HepG2 (cell line): Measurements from ENCODE around the gene SIRT7. TPM values are rescaled to one million over a fixed set of nuclear protein-coding genes. Genes with fewer than 3 reads are reported as not detected.

Experiments
- HNF1B ChIP-seq: sonication (generic); formaldehyde crosslinking; IDR thresholded peaks from 2 replicates; pipeline ENCODE4 v1.5.1; 2020; ENCODE audit warnings: mild to moderate bottlenecking, moderate library complexity, missing genetic modification reagents
- HNF4G ChIP-seq, 2 experiments: sonication (generic) in 1 of 2; formaldehyde crosslinking in 1 of 2; IDR thresholded peaks; 2 replicates each; pipeline versions ENCODE4 v1.4.0 to v1.6.1; 2011 to 2020; ENCODE audit warnings: borderline replicate concordance in 2 of 2, low read depth in 2 of 2, mild to moderate bottlenecking in 2 of 2, low read length in 1 of 2, missing genetic modification reagents in 1 of 2, moderate library complexity in 1 of 2
- KDM2A ChIP-seq: sonication (generic); formaldehyde crosslinking; IDR thresholded peaks from 2 replicates; pipeline ENCODE4 v1.4.0; 2020; ENCODE audit warnings: low read depth, missing genetic modification reagents, borderline replicate concordance
- MIER3 ChIP-seq: IDR thresholded peaks from 2 replicates; pipeline ENCODE4 v1.6.1; 2016; ENCODE audit warnings: missing compliant biosample characterization, borderline replicate concordance
- NFIB ChIP-seq: sonication (generic); formaldehyde crosslinking; IDR thresholded peaks from 2 replicates; pipeline ENCODE4 v1.9.0; 2021; ENCODE audit warnings: missing genetic modification reagents, mild to moderate bottlenecking, borderline replicate concordance
- NR2C2 ChIP-seq: sonication (generic); formaldehyde crosslinking; IDR thresholded peaks from 2 replicates; pipeline ENCODE4 v1.4.0; 2020; ENCODE audit warnings: missing genetic modification reagents, mild to moderate bottlenecking, moderate library complexity, borderline replicate concordance
- PAF1 ChIP-seq: IDR thresholded peaks from 2 replicates; pipeline ENCODE4 v1.6.1; 2016; ENCODE audit warnings: missing genetic modification reagents, missing compliant biosample characterization
- SIN3A ChIP-seq: IDR thresholded peaks from 2 replicates; pipeline ENCODE4 v1.6.1; 2011; ENCODE audit warnings: low read depth, mild to moderate bottlenecking, control low read depth, low read length, borderline replicate concordance
- SNAPC4 ChIP-seq: sonication (generic); formaldehyde crosslinking; IDR thresholded peaks from 2 replicates; pipeline ENCODE4 v1.4.0; 2020; ENCODE audit warnings: mild to moderate bottlenecking, missing genetic modification reagents
- TRAFD1 ChIP-seq: sonication (generic); formaldehyde crosslinking; IDR thresholded peaks from 2 replicates; pipeline ENCODE4 v1.5.1; 2020; ENCODE audit warnings: missing genetic modification reagents, mild to moderate bottlenecking, borderline replicate concordance
- ZNF281 ChIP-seq: sonication (generic); formaldehyde crosslinking; IDR thresholded peaks from 2 replicates; pipeline ENCODE4 v1.4.0; 2020; ENCODE audit warnings: missing genetic modification reagents, borderline replicate concordance
- ZNF563 ChIP-seq: sonication (generic); formaldehyde crosslinking; IDR thresholded peaks from 2 replicates; pipeline ENCODE4 v1.8.0; 2022; ENCODE audit warnings: mild to moderate bottlenecking, moderate library complexity, missing genetic modification reagents
- ZNF570 ChIP-seq: sonication (generic); formaldehyde crosslinking; IDR thresholded peaks from 2 replicates; pipeline ENCODE4 v1.4.0; 2020; ENCODE audit warnings: mild to moderate bottlenecking, missing genetic modification reagents, borderline replicate concordance
- ZNF572 ChIP-seq: sonication (generic); formaldehyde crosslinking; IDR thresholded peaks from 2 replicates; pipeline ENCODE4 v1.5.1; 2020; ENCODE audit warnings: mild to moderate bottlenecking, missing genetic modification reagents
- ZNF598 ChIP-seq: sonication (generic); formaldehyde crosslinking; IDR thresholded peaks from 2 replicates; pipeline ENCODE4 v1.5.1; 2020; ENCODE audit warnings: mild to moderate bottlenecking, missing genetic modification reagents, borderline replicate concordance
- ZNF788 ChIP-seq: sonication (generic); formaldehyde crosslinking; IDR thresholded peaks from 2 replicates; pipeline ENCODE4 v1.5.0; 2020; ENCODE audit warnings: mild to moderate bottlenecking, missing genetic modification reagents, borderline replicate concordance
- polyA plus RNA-seq, 8 experiments: library from polyadenylated mRNA; depleted of rRNA in 3 of 8; stranded (reverse) in 7 of 8; unstranded in 1 of 8; fragments of >200 nt; fragmentation: Illumina TruSeq in 4 of 8; extraction: Trizol in 4 of 8; gene quantifications; 2 replicates each; pipeline versions ENCODE4 v1.2.1 to v1.2.3, GENCODE V29; 2011 to 2016; ENCODE audit warnings: low read depth in 4 of 8, missing spikeins in 1 of 8, mixed read lengths in 1 of 8; ENCODE audit not compliant: insufficient read depth in 1 of 8
- total RNA-seq, 5 experiments: library from RNA; depleted of rRNA; stranded (reverse); fragments of >200 nt; fragmentation: Illumina TruSeq; extraction: Trizol; gene quantifications; 2 replicates each; pipeline ENCODE4 v1.2.3, GENCODE V29; 2016; ENCODE audit warnings: low read depth in 1 of 5

Gene SIRT7
- total and polyA plus RNA-seq, 2 of the 13 experiments (the other 11 are each of a cell fraction or from before 2014, with no cell fraction given): 8.3 to 24.8 TPM

GRCh38 chr17:81902653-81903414 lies 15.1 kb downstream of the SIRT7 start (continued):
- no peak for TF ChIP-seq NFIB (CRISPR knock-in tag)
- no peak for TF ChIP-seq MIER3 (CRISPR knock-in tag)
- TF ChIP-seq ZNF570 (CRISPR knock-in tag): no peak
- no peak for TF ChIP-seq TRAFD1 (CRISPR knock-in tag)
- TF ChIP-seq ZNF598 (CRISPR knock-in tag): no peak
- TF ChIP-seq HNF1B (CRISPR knock-in tag): peak; percentile 69
- no peak for TF ChIP-seq NR2C2 (CRISPR knock-in tag)
- 0 out of 2 replicates have a peak, but pooled peaks have one; percentile 10 for TF ChIP-seq ZNF281
- TF ChIP-seq ZNF563: 0 out of 2 replicates have a peak, but pooled peaks have one; percentile 63
- TF ChIP-seq HNF4G (IDR thresholded peaks at IDR 0.05; ENCODE audit: borderline replicate concordance, low read depth, low read length): no peak
- TF ChIP-seq HNF4G (CRISPR knock-in tag; IDR thresholded peaks at IDR 0.05; ENCODE audit: borderline replicate concordance, low read depth): 0 out of 2 replicates have a peak, but pooled peaks have one; percentile 15
- no peak; the same call in 1 of the 2 replicates for TF ChIP-seq ZNF788 (CRISPR knock-in tag)
- TF ChIP-seq KDM2A: peak; percentile 97
- no peak for TF ChIP-seq SNAPC4 (CRISPR knock-in tag)
- TF ChIP-seq ZNF572 (CRISPR knock-in tag): peak; percentile 75
- TF ChIP-seq PAF1 (CRISPR knock-in tag): peak; percentile 94; the same call in 1 of the 2 replicates
- TF ChIP-seq SIN3A: no peak
